Upper lobe of right lung (tissue), 1 donor: Measurements from ENCODE around the gene MAP3K13. TPM values are rescaled to one million over a fixed set of nuclear protein-coding genes. Genes with fewer than 3 reads are reported as not detected.
A peak's percentile ranks its signal among the peaks of the same experiment; 100 is the strongest.

Experiments used
- ATAC-seq: fragments of 200-7000 bp; cut with Tn5 transposase; one replicate; pipeline ENCODE4 v1.9.1; 2020; ENCODE audit warnings: mild to moderate bottlenecking, moderate library complexity
- DNase-seq: peaks from one replicate; pipeline ENCODE4 v3.0.0-alpha.2; 2020
- H3K27ac ChIP-seq: fragments of 200-600 bp; one replicate; pipeline ENCODE4 v1.8.0; 2022
- H3K27me3 ChIP-seq: fragments of 200-600 bp; one replicate; pipeline ENCODE4 v1.8.0; 2022; ENCODE audit warnings: mild to moderate bottlenecking
- H3K36me3 ChIP-seq: fragments of 200-600 bp; one replicate; pipeline ENCODE4 v1.8.0; 2022
- H3K4me1 ChIP-seq: fragments of 200-600 bp; one replicate; pipeline ENCODE4 v1.8.0; 2022
- H3K4me3 ChIP-seq: fragments of 200-600 bp; one replicate; pipeline ENCODE4 v1.8.0; 2022; ENCODE audit warnings: mild to moderate bottlenecking
- H3K9me3 ChIP-seq: fragments of 200-600 bp; one replicate; pipeline ENCODE4 v1.8.0; 2022
- intact Hi-C: fragments of 100-400 bp; cut with DNase I; formaldehyde crosslinking; loops from one replicate; pipeline ENCODE4 v1.11.0; 2022
- total RNA-seq: library from RNA; stranded (reverse); fragmentation: NEBNext Ultra II Directional; extraction: Animal tissue kit (Norgen Biotek cat#: 25700); gene quantifications from one replicate; pipeline ENCODE4 v1.2.1, GENCODE V29; 2021
- TF ChIP-seq, protein P1 (sequence below): fragments of 200-600 bp; IDR thresholded peaks from one replicate; pipeline ENCODE4 v1.8.0; 2022; ENCODE audit warnings: antibody characterized with exemption
- donor health status: DM: no; HTN: yes; CAD: no; lungs with severe emphysema.

Gene MAP3K13
- total RNA-seq, 1 donor from 2014 or later: 37.6 TPM

DNA sequence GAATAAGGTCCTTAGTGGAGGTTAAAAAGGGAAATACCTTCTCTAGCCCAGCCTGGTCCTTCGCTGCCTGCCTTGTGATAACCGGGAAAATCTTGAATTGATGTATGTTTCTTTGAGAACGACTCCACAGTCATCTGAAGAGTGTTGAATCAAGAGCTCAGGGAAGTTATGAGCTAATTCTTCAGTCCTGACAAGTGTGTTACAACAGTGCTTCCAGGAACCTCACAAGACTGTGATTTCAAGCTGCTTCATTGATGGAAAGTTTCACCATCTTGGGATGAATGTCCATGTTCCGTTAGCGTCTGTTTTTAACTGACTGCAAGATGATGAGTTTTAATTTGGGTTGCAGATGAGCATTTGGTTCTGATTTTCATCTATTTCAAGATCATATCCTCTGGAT, 123.5 kb downstream of the MAP3K13 start:
- Histone ChIP-seq H3K27ac (no peak overlapping the region), H3K4me1 (no peaks in the 10 kb centered on the region), H3K36me3 (peaks cover 35% of the 10 kb centered on the region), H3K27me3 (no peaks in the 10 kb centered on the region), H3K9me3 (no peaks in the 10 kb centered on the region), H3K4me3 (no peak overlapping the region)
- DNase-seq (no peak), ATAC-seq (peak; percentile 65)
- intact Hi-C loops: no loop called here
- TF ChIP-seq, protein P1, sequence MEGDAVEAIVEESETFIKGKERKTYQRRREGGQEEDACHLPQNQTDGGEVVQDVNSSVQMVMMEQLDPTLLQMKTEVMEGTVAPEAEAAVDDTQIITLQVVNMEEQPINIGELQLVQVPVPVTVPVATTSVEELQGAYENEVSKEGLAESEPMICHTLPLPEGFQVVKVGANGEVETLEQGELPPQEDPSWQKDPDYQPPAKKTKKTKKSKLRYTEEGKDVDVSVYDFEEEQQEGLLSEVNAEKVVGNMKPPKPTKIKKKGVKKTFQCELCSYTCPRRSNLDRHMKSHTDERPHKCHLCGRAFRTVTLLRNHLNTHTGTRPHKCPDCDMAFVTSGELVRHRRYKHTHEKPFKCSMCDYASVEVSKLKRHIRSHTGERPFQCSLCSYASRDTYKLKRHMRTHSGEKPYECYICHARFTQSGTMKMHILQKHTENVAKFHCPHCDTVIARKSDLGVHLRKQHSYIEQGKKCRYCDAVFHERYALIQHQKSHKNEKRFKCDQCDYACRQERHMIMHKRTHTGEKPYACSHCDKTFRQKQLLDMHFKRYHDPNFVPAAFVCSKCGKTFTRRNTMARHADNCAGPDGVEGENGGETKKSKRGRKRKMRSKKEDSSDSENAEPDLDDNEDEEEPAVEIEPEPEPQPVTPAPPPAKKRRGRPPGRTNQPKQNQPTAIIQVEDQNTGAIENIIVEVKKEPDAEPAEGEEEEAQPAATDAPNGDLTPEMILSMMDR: no peak

DNA sequence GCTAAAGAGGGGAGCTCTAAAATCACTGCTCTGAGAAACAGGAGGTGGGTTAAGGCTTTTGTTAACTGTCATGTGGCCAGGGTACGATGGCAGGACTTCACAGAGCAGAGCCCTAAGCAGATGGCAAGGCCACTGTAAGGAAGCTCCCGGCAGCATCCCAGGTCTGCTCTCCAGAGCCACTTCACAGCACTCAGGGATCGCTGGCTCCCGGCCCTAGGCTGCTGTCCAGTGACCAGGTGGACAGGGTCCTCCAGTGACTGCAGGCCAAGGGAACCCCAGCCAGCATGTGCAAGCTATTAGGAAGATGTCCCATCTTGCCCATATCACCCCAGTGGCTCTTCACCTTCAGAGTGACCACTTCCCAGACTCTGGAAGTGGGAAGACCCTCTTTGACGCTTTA, 125.5 kb downstream of the MAP3K13 start:
- ATAC-seq: peak; percentile 49

DNA sequence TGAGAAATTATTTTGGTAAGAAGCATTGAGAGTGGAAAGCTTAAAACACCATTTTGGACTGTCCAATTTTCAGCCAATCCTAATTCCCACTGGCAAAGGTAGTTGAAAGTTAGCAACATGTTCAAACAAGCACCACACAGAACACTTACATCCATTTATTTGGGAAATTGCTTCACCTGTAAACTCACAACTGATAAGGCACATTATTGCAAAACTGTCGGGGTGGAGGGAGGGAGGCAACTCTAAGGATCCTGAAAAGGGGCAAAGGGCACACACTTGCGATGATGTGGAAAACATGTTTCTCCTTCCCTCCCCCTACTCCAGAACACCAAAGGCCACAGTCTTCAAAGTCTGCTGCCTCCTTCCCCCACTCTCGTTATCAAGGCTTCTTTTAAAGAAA, 126.5 kb downstream of the MAP3K13 start:
- Histone ChIP-seq H3K4me3 (no peak overlapping the region), H3K27me3 (no peaks in the 10 kb centered on the region), H3K36me3 (peaks cover 43% of the 10 kb centered on the region), H3K9me3 (no peaks in the 10 kb centered on the region), H3K27ac (no peak overlapping the region), H3K4me1 (no peaks in the 10 kb centered on the region)
- no peak for DNase-seq
- TF ChIP-seq, protein P1: no peak
- ATAC-seq: peak; percentile 79
- intact Hi-C loops: no loop called here

More for the DNA sequence above, 125.5 kb downstream of the MAP3K13 start:
- H3K36me3 ChIP-seq: peaks cover 33% of the 10 kb centered on the region
- H3K4me3 ChIP-seq: no peak overlapping the region
- H3K9me3 ChIP-seq: no peaks in the 10 kb centered on the region
- no peaks in the 10 kb centered on the region for H3K4me1 ChIP-seq
- intact Hi-C loops: no loop called here
- DNase-seq: peak; percentile 68
- no peak overlapping the region for H3K27ac ChIP-seq
- TF ChIP-seq, protein P1: no peak
- no peaks in the 10 kb centered on the region for H3K27me3 ChIP-seq

DNA sequence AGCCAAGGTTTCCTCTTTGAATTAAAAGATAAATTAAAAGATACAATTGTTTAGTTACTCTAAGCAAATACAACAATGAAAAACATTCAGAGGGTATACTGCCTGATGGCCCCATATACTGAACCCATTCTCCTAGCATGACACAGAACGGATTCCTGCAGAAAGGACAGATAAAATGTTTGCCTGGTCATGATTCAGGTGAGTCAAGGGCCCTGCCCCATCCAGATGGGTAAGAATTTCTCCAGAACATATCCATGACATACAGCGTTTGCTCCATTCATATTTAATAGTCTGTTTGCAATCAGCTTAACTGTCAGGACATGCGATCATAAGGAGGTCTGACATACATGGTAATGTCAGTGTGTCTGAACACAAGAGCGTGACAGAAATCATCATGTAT, 127.3 kb downstream of the MAP3K13 start:
- DNase-seq (no peak), ATAC-seq (no peak)
- Histone ChIP-seq H3K36me3 (peaks cover 49% of the 10 kb centered on the region), H3K4me3 (no peak overlapping the region), H3K27ac (no peak overlapping the region), H3K27me3 (no peaks in the 10 kb centered on the region), H3K4me1 (no peaks in the 10 kb centered on the region), H3K9me3 (no peaks in the 10 kb centered on the region)
- intact Hi-C loops: no loop called here
- TF ChIP-seq, protein P1: no peak

DNA sequence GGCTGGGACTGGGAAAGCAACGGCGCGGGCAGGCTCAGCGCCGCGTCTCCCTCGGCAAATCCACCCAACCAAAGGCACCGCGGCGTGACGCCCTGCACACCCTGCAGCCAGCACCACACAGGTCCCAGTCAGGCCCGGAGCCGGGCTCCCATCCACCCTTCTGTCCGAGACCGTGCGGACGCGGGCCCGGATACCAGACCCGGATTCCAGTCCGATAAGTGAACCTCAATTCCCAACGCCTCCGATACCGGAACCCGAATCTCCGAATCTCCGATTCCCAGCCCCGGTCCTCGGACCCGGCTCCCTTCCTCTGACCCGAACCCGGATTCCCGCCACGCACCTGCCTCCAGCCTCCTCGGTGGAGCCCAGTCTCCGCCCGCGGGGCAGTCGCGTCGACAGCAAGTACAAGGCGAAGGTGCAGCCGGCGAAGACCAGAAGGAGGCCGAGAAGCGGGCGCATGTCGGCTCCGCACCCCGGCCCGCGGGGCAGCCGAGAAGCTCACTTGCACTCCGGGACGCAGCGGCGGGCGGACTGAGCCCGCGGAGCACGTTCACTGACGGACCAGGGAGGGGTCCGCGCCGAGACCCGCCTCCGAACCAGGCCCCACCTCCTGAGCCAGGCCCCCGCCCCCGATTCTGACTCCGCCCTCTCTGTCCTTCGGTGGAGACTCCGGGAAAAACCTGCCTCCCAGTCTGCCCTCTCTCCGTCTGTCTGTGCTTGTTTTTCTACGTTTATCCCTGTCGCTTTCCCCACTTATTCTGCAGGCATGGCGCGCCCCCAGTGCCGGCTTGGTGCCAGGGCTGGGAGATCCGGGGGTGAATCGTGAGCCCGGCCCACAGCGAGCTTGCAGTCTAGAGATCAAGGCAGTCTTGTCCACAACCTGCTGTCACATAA, 135.8 kb downstream of the MAP3K13 start, which contains the start of gene TMEM41A:
Gene TMEM41A (minus strand): TSS at position 533 of the 894 bp plus-strand sequence. CDS start 74 bp downstream, at position 459.
- DNase-seq: peak; percentile 98
- Histone ChIP-seq H3K4me1 (peaks cover 11% of the 10 kb centered on the region), H3K4me3 (peak within 1 kb of the TSS; percentile 78), H3K9me3 (no peaks in the 10 kb centered on the region), H3K27me3 (no peaks in the 10 kb centered on the region), H3K36me3 (peaks cover 29% of the 10 kb centered on the region), H3K27ac (peak within 1 kb of the TSS; percentile 90)
- intact Hi-C loops: no loop called here
- peak; percentile 99 for ATAC-seq
- TF ChIP-seq, protein P1: no peak
